Skeletal muscle tissue (tissue), 4 donors: ENCODE measurements around the gene GRM4. TPM values are rescaled to one million over a fixed set of nuclear protein-coding genes. Genes with fewer than 3 reads are reported as not detected.
A peak's percentile ranks its signal among the peaks of the same experiment; 100 is the strongest.

Experiments
- H3K27ac ChIP-seq: one replicate; pipeline ENCODE4 v1.7.0; 2013; ENCODE audit warnings: mild to moderate bottlenecking, low read depth, low read length, inconsistent platforms
- H3K27me3 ChIP-seq, 3 donors: one replicate each; pipeline ENCODE4 v1.7.0; 2013; ENCODE audit warnings: low read length in 3 of 3; ENCODE audit not compliant: control insufficient read depth in 3 of 3, insufficient read depth in 3 of 3
- H3K36me3 ChIP-seq, 3 donors: one replicate each; pipeline ENCODE4 v1.7.0; 2013; ENCODE audit warnings: low read length in 3 of 3; ENCODE audit not compliant: control insufficient read depth in 3 of 3, insufficient read depth in 3 of 3
- H3K4me1 ChIP-seq, 3 donors: one replicate each; pipeline ENCODE4 v1.7.0; 2013; ENCODE audit warnings: low read length in 3 of 3, mild to moderate bottlenecking in 3 of 3; ENCODE audit not compliant: control insufficient read depth in 3 of 3, insufficient read depth in 3 of 3
- H3K4me3 ChIP-seq, 3 donors: one replicate each; pipeline ENCODE4 v1.7.0; 2013; ENCODE audit warnings: low read length in 3 of 3
- H3K9ac ChIP-seq, 3 donors: one replicate each; pipeline ENCODE4 v1.7.0; 2013; ENCODE audit warnings: low read length in 3 of 3, mild to moderate bottlenecking in 3 of 3, moderate library complexity in 2 of 3, low read depth in 1 of 3
- H3K9me3 ChIP-seq, 3 donors: one replicate each; pipeline ENCODE4 v1.7.0; 2013; ENCODE audit warnings: low read length in 3 of 3; ENCODE audit not compliant: control insufficient read depth in 3 of 3
- total RNA-seq: library from RNA; depleted of rRNA; stranded (reverse); fragments of >200 nt; gene quantifications from one replicate; pipeline ENCODE4 v1.2.3, GENCODE V29; 2014
- donor health status: Osteomylitis.

GRM4 gene
- total RNA-seq, 1 donor from 2014 or later, result 1.6 TPM

DNA sequence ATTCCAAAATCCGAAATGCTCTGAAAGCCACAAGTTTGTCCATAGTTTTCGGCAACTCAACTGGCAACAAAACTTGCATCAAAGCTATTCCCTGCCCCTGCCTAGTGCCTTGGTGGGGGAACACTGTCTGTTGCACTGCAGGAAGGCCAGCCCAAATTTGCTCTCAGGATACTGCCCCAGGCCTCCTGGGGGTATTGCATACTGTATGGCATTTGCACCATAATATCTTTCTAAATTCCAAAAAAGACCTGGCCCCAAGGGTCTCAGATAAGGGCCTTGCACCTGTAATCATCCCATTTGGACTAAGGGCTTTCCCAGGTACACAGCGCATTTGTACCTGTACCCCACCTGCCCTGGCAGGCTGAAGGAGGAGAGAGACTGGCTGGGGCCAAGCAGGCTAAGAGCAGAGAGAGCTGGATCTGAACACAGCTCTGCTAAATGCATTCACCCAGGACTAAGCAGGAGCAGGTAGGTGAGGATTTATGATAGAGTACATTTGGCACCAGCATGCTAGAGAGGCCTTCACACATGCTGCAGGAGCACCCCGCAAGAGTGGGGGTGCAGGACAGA lies 4.0 kb upstream of the GRM4 start:
- H3K9ac ChIP-seq, result no peak overlapping the region
- H3K4me1 ChIP-seq, result peaks cover 13 to 27% (median 21%) of the 10 kb centered on the region in 3 donors
- no peak overlapping the region for H3K4me3 ChIP-seq
- H3K9me3 ChIP-seq, result no peaks in the 10 kb centered on the region
- H3K36me3 ChIP-seq, result no peaks in the 10 kb centered on the region
- peaks cover 31 to 52% (median 38%) of the 10 kb centered on the region in 3 donors for H3K27me3 ChIP-seq
- no peak overlapping the region for H3K27ac ChIP-seq

DNA sequence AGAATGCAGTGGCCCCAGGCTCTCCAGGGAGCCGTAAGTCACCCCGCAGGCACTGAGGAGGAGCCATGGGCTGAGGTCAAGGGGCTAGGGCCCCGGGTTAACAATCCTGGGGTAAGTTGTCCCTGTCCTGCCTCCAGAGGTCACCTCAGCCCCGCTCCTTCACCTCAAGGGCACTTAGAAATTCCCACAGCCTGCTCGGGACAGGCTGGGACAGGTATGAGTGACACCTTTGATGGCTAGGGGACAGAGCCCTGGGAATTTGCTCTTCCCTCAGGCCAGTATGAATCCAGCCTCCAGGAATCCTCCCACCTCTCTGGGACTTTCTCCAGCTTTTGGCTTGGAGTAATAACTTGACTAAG lies 3.5 kb upstream of the GRM4 start:
- Histone ChIP-seq H3K9me3 (no peaks in the 10 kb centered on the region), H3K4me1 (peaks cover 16 to 27% (median 23%) of the 10 kb centered on the region in 3 donors), H3K9ac (no peak overlapping the region), H3K36me3 (no peaks in the 10 kb centered on the region), H3K27me3 (peaks cover 26 to 52% (median 36%) of the 10 kb centered on the region in 3 donors), H3K27ac (no peak overlapping the region), H3K4me3 (no peak overlapping the region)

DNA sequence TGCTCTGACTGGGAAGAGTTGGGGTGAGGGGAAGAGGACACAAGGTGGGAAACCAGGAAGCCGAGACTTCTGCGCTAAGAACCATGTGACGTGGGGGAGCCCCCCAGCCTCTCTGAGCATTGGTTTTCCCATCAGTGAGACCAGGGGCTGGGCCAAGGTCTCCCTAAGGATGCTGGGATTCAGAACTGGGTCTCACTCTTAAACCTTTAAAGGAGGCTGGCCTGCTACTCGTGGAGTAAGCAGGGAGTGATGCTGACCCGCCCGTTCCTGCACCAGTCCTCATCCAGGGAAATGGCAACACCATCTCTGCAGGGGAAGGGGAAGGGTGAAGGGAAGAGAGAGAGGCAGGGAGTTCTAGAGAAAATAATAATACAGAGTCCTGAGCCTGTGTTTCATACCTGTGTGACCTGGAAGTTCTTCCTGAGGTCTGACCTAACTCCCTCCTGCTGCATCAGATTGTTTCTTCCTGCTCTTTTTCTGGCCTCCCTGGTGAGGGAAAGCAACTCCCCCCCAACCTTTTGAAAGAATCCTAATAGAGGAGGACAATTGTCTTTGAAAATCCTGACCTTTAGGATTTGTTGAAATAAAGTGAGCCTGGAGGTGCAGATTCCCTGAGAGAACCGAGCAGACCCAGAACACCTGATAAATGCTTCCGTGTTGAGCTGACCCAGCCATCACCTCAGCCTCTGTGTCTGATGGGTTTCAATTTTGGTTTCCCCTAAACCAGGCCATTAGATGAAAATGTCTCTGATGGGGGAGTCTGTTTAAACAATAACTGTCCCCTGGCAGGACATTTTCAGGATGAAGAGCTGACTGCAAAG lies 3.0 kb upstream of the GRM4 start:
- Histone ChIP-seq H3K4me1 (peaks cover 21 to 31% (median 29%) of the 10 kb centered on the region in 3 donors), H3K36me3 (no peaks in the 10 kb centered on the region), H3K27me3 (peaks cover 25 to 52% (median 35%) of the 10 kb centered on the region in 3 donors), H3K9ac (no peak overlapping the region), H3K4me3 (no peak overlapping the region), H3K9me3 (no peaks in the 10 kb centered on the region), H3K27ac (no peak overlapping the region)

DNA sequence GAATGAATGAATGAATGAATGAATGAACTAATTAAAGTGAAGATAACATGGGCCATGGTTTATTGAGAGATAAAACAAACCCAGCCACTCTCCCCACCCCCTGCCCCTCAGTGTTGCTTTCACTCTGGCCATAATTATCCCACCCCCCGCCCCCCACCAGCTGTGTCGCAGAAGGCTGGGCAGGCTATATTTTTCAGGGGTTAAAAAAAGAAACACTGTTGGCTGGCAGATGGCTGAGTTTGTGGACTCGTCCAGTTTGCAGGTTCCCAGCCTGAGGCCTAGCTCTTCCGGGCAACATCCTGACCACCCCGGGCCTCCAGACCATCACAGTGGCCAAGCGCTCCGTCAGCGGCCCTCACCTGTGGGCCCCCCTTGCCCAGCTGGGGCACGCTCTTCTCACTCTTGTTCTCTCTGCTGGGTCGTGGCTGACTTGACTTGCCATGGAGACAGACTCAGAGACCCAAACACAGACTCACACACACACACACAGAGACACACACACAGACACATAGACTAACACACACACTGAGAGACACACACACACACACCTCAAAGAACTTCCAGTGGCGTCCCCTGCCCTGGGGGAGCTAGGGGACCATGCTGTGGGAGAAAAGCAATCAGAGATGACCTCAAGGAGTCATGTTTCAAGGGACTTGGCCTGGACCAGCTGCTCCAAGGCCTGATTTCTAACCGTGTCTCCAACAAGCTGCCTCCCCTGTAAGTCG lies 2.2 kb upstream of the GRM4 start:
- Histone ChIP-seq H3K4me1 (peaks cover 23 to 39% (median 37%) of the 10 kb centered on the region in 3 donors), H3K9ac (no peak overlapping the region), H3K9me3 (no peaks in the 10 kb centered on the region), H3K27me3 (peaks cover 28 to 54% (median 36%) of the 10 kb centered on the region in 3 donors), H3K4me3 (no peak overlapping the region), H3K27ac (no peak overlapping the region), H3K36me3 (no peaks in the 10 kb centered on the region)

DNA sequence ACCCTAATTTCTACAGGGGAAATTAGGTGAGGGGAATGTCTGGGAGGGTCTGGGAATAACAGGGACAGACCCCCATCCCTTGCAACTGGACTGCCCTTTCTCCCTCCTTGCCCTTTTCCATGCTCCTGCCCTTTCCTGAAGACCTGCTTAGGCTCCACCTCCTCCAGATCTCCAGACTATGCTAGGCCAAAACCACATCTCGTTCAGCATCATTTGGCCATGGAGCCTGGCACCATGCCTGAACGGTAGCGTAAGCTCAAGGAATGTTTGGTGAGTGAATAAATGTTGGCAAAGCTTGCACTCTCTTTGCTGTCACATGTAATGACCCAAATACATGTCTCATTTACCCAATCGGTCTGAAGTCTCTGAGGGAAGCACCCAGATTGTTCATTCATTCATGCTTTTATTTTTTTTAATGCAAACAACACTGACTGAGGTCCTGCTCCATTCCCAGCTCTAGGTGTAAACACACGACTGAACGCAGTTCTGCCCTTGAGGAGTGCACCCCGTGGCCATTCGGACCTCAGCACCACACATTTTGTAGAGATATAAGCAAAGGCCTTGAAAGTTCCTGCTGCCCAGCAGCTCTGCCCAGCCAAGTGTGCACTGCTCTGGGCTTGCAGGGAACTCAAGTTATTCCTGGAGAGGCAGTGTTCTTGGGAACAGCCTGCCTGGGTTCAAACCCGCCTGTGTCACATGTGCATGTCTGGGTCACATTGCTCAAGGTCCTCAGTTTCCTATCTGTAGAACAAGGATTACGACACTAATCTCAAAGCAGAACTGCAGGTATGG lies 1.1 kb upstream of the GRM4 start:
- peaks cover 30 to 57% (median 38%) of the 10 kb centered on the region in 3 donors for H3K27me3 ChIP-seq

DNA sequence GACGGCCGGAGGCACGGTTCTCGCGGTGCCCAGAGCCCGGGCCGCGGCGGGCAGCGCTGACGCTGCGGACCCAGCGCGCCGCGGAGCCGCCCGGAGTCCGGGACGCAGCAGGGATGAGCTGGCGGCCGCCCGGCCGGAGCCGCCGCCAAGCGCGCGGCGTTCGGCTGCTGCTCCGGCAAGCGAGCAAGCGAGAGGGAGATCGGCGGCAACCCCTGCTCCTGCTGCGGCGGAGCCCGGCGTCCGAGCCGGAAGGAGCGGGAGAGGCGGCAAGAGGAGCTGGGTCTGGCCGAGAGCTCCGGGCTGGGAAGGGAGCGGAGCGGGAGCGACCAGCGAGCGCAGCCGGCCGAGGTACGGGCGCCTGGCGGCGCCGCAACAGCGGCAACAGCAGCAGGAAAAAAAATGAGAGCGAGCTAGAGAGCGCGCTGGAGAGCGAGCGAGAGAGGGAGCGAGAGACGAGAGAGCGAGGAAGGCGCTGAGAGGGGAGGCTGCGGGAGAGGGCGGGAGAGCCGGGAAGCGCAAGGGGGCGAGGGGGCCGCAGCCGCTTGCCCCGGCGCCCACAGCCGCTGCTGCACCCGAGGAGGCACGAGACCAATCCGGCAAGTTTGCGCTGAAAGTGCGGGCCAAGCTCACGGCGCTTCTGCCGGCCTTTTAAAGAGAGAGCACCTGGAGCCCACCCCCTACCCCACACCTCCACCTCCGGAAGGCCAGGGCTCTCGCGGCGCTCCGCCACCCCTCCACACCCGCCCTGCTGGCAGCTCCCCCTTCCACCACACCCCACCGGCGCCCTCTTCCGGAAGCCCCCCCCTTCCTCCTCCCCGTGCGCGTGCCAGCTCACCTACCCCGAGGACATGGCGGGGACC lies 496 bp downstream of the GRM4 start:
- Histone ChIP-seq H3K36me3 (no peaks in the 10 kb centered on the region), H3K4me1 (peaks cover 23 to 42% (median 38%) of the 10 kb centered on the region in 3 donors), H3K27ac (no peak overlapping the region), H3K9ac (peak overlapping the region in 2 of 3 donors; percentile 32 to 66), H3K27me3 (peaks cover 37 to 61% (median 45%) of the 10 kb centered on the region in 3 donors), H3K9me3 (no peaks in the 10 kb centered on the region), H3K4me3 (peak overlapping the region; percentile 30 to 63 (median 56))

More for the DNA sequence above, 1.1 kb upstream of the GRM4 start:
- H3K27ac ChIP-seq, result no peak overlapping the region
- H3K9ac ChIP-seq, result no peak overlapping the region
- peaks cover 23 to 42% (median 38%) of the 10 kb centered on the region in 3 donors for H3K4me1 ChIP-seq
- no peaks in the 10 kb centered on the region for H3K36me3 ChIP-seq
- H3K9me3 ChIP-seq, result no peaks in the 10 kb centered on the region
- H3K4me3 ChIP-seq, result no peak overlapping the region

DNA sequence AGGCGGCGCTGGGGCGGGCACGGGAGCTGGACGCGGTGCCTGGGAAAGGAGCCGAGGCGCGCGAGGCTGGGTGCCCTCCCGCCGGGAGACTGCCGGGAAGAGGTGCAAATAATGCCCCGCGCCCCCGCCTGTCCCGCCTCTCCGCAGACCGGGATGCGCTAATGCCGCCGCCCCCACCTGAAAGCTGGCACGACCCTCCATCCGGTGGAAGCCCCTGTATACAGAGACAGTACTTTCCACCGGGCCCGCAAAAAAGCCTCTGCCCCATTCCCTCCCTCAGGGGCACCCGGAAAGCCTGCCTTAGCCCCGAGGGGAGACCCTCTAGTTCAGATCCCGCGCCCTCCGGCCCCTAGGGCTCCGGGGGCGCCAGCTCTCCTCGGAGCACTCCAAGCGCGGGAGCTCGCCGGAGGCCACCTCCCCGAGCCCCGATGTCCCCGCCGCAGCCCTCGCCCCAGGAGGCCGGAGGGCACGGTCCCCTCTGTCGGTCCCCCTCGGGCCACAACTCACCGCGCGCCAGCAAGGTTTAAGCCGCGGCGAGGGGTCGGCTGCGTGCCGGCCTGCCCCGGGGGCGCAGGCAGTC lies 1.2 kb downstream of the GRM4 start:
- peaks cover 44 to 65% (median 52%) of the 10 kb centered on the region in 3 donors for H3K27me3 ChIP-seq

DNA sequence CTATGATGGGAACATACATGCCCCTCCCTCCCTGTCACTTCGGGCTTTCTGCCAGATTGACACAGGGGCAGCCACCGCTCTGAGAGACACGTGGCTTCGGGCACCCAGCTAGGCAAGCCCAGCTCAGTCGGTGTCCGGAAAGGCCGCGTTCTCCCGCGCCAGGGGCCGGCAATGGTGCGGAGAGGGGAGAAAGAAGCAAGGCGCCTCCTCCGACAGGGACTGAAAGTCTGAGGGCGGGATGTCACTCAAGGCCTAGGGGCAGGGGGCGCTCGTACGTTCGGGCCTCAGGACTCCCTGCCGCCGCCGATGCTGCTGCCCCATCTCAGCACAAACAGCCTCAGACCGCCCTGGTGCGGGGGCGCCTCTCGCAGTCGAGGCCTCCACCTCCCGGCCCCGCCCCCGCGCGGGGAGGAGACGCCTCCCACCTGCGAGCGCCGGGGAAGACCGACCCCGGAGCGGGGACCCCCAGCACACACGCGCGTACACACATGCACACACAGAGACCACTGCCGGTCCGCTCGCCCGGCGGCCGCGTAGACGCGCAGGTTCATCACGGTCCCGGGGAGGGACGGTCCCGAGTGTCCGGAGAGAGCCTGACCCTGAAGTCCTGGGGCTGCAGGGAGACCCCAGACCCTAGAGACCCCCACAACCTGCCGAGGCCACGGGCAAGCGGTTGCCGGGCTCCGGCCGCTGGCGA lies 1.9 kb downstream of the GRM4 start:
- Histone ChIP-seq H3K4me3 (peak overlapping the region in 2 of 3 donors; percentile 60 to 63), H3K27me3 (peaks cover 51 to 71% (median 59%) of the 10 kb centered on the region in 3 donors), H3K4me1 (peaks cover 23 to 42% (median 38%) of the 10 kb centered on the region in 3 donors)

More for the DNA sequence above, 1.2 kb downstream of the GRM4 start:
- Histone ChIP-seq H3K4me3 (peak overlapping the region in 2 of 3 donors; percentile 60 to 63), H3K27ac (no peak overlapping the region), H3K36me3 (no peaks in the 10 kb centered on the region), H3K9me3 (no peaks in the 10 kb centered on the region), H3K4me1 (peaks cover 23 to 42% (median 38%) of the 10 kb centered on the region in 3 donors), H3K9ac (peak overlapping the region in 2 of 3 donors; percentile 32 to 33)

More for the DNA sequence above, 1.9 kb downstream of the GRM4 start:
- Histone ChIP-seq H3K9me3 (no peaks in the 10 kb centered on the region), H3K27ac (no peak overlapping the region), H3K9ac (peak overlapping the region in 2 of 3 donors; percentile 32 to 40), H3K36me3 (no peaks in the 10 kb centered on the region)
